IPS DF 19.7 (cell line): Measurements from ENCODE around the gene TMEM181.
"Not testable (repeated sequence)": the region's sequence is repeated elsewhere in the genome, so short reads cannot be mapped to it uniquely, and the experiment has no call there.

Experiments
- DNase-seq: peaks from one replicate; pipeline ENCODE4 v3.0.0-alpha.2; 2013; ENCODE audit warnings: low read depth, low spot score

Gene TMEM181

DNA sequence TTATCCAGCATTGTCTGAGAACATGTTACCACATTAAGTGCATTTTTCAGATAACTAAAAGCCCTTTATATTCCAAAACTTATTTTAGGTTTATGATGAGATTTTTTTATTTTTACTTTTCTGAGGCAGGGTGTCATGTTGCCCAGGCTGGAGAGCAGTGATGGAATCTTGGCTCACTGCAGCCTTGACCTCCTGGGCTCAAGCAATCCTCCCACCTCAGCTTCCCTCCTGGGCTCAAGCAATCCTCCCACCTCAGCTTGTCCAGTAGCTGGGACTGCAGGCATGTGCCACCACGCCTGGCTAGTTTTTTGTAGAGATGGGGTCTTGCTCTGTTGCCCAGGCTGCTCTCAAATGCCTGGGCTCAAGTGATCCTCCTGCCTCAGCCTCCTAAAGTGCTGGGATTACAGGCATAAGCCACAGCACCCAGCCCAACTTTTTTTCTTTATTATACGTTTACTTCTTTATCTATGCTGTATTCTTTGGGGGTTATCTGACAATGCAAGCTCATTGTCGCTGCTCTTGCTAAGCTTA is 78.5 kb downstream of the TMEM181 start:
- no peak for DNase-seq

DNA sequence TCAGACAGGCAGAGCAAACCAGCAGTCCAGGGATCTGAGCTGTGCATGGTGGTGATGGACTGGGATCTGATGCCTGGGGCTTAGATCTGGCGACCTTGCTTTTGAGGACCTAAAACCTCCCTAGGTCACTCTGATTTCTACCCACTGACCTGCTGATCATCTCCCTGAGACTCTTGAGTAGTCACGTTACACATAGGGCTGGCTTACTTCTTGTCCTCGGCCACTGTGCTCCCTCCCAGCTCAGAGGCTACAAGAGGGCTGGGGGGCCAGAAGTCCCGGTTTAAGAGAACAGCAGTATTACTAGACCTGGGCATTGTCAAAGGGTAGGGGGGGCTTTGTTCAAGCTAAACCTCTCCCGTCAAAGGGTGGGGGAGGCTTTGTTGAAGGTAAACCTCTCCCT is 79.2 kb downstream of the TMEM181 start:
- no peak for DNase-seq

DNA sequence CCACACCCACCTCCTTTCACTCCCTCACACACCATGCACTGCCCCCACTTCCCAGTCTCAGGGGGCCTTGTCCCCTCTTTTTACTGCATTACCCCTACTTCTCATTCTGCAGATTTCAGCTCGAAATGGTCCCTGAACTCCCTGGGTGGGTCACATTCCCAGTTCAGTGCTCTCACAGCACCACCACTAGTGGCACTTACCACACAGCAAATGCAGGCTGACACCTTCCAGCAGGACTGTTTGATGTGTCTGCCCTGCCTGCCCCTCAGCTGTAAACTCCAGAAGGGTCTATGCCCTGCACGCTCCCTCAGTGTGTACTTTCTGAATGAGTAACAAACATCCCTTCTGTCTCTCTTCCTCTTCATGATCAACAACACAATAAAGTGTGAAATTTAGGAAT is 80.6 kb downstream of the TMEM181 start:
- no peak for DNase-seq

DNA sequence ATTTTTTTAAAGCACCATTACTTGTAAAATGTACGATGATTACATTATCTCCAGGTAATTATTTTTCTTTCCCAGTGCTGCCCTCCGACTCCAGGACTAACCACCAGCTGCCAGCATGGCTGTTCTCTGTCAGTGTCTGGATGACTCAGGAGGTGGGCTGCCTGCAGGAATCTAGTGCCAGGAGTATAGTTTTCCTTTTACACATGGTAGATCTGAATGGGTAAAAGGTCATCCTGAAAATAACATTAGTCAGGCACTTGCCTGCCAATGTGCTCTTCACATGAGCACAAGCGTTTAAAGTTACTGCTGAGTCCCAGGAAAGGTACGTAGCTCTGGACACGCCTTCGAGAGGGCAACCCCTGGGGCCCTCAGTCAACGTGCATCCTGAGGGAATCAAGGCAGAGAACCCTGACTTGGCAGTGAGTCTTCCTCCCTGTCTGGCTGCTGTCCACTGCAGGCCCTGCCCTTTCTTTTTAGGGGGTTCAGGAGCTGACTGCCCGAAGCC is 82.3 kb downstream of the TMEM181 start:
- no peak for DNase-seq

DNA sequence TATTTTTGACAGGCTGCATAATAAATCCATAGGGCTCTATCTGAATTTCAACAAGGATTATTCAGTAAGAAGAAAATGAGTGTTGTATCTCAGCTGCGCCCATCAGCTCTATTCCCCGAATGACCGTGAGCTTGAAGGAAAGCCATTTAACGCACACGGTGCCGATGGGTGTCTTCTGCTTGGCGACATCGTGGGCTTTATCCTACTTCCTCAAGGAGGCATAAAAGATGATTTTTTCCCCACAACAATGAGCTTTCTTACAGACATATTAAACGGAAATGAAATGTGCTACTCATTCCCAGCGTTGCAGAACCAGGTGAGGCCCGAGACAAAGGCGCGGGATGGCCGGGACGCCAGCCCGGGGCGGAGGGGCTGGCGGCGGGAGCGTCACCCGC is 83.9 kb downstream of the TMEM181 start:
- DNase-seq = no peak

DNA sequence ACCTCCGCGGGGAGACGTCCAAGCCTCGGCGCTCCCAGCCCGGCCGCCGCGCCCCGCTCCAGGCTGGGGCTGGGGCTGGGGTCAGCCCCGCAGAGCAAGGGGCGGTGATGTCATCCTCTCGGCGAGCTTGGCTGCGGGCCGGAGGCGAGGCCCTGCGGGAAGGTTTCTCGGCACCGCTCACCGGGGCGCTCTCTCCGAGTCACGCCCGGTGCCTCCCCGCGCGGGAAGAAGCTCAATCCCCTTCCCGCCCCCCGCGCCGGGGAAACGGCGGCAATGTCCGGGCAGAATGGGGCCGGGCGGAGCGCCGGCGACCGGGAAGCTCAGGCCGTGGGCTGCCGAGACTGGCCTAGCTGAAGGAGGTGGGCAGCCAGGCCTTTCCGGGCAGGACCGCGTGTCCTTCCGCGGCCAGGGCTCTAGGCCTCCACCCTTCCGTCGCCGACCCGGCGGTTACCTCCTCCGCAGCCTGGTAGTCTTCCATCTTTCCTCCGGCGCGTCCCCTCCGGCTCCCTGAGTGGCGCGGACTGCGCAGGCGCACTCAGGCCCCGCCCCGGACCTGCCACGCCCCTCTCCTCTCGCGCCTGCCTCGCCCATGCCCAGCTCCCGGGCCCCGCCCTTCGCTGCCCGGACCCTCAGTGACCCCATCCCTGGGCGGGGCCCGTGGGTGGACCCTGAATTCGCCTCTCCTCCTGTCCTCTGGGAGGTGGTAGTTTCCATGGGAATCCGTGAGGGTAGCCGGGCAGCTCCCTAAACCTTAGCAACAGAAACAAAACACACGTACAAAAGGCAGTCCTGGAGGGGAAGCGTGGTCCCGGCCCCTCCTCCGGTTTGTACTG is 84.6 kb downstream of the TMEM181 start, which contains the start of gene DYNLT1:
Gene DYNLT1, minus strand, starts transcription at position 513 of the 833 bp plus-strand sequence. Its CDS starts 35 bp downstream, at position 478.
- DNase-seq = peak; percentile 65

DNA sequence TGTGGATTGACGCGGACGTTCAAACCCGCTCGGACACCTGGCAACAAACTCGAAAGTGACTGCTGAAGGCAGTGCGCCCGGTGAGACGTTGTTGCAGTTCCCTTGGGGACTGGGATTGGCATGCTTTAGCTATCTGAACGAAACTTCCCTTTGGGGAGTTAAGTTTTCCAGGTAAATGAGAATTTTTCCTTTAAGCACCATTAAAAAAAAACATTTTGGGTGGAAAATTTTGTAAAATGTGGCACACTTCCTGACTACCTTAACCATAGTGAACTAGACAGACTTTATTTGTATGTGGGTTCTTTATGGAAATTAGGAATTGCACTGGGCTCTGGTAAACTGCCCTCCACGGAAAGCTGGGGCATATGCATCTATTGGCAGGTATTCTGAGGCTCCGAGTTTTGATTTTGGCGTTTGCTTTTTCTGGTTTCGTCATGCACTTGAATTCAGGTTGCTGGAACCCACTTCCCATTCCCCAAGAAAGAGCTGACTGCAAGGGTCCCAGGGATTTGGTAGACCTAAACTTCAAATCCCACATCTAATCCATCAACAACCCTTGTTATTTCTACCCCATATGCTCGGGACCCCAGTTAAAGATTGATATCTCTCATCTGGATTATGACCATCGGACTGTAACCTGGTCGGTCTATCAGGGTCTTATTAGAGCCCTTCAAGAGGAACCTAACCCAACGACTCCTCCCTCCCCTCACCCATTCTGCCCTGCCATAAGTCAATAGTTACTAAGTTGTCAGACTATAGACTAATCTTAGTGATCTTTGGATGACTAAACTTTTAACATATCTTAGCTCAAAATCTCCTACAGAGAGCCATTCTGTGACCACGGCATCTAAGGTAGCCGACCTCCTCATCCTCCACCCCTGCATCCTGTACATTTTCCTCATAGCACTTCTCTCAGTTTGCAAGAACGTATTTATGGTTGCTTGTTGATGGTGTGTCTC is 85.5 kb downstream of the TMEM181 start:
- DNase-seq = no peak

DNA sequence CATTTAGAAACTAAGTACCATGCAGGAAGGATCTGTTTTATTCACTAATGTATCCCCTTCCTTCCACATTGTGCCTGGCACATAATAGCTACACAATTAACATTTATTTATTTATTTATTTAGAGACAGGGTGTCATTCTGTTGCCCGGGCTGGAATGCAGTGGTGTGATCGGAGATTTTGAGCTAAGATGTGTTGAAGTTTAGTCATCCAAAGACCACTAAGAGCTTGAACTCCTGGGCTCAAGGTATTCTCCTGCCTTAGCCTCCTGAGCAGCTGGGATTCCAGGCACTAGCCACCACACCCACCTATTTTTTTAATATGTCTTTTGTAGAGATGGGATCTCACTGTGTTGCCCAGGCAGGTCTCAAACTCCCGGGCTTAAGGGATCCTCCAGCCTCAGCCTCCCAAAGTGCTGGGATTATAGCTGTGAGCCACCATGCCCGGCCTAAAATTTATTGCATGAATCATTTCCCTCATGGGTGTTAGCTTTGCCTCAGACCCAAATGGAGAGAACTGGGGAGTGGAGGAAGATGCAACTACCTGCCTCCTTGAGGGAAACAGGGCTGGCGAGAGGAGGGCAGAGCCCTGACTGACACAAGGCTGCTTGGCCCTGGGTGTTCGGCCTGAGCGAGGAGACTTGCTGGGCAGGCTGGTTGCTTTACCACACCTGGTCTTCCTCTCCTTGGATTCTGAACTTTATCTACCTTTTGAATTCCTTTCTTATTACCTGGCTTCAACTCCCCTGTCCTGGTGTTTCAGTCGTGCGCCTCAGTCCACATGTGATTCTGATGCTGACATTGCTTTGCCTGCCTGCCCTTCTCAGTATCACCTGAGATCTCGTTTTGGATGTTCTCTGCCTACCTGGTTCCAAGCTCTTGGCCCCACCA is 86.4 kb downstream of the TMEM181 start:
- DNase-seq = no peak

DNA sequence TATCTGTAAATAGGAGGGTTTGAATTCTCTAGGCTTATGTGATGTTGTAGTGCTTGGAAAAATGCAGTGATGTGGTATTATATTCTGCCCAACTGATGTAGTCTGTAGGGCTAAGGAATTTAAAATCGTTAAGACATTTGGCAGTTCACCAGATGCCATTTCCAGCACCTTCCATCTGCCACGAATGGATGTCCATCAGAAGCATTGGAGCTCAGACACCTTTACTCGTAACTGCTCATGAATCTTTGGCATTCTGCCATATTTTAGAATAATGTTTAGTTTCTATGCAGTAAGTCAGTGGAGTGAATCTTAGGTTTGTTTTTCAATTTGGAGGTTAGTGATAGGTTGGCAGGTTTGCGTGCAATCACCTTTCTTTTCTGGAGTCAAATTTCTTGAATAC is 87.6 kb downstream of the TMEM181 start:
- DNase-seq = no peak

DNA sequence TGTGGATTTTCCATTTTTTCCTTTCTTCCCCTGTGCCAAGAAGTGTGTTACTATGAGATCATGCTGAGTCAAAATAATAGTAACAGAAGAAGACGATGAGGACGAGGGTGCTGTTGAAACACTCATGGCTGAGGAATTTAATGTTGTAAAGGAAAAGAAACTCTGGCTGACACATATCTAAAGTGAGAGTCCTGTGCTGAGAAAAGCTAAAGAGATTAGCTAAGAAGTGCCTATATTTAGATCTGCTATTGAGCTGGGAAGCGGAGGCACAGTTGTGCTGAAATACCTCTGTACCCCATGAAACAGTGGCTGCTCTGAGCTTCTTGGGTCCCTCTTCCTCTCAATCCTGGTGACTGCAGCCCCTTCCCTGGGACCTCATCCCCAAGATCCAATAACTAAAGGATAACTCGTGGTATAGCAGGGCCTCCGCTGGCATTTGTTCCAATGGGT is 88.8 kb downstream of the TMEM181 start:
- no peak for DNase-seq

DNA sequence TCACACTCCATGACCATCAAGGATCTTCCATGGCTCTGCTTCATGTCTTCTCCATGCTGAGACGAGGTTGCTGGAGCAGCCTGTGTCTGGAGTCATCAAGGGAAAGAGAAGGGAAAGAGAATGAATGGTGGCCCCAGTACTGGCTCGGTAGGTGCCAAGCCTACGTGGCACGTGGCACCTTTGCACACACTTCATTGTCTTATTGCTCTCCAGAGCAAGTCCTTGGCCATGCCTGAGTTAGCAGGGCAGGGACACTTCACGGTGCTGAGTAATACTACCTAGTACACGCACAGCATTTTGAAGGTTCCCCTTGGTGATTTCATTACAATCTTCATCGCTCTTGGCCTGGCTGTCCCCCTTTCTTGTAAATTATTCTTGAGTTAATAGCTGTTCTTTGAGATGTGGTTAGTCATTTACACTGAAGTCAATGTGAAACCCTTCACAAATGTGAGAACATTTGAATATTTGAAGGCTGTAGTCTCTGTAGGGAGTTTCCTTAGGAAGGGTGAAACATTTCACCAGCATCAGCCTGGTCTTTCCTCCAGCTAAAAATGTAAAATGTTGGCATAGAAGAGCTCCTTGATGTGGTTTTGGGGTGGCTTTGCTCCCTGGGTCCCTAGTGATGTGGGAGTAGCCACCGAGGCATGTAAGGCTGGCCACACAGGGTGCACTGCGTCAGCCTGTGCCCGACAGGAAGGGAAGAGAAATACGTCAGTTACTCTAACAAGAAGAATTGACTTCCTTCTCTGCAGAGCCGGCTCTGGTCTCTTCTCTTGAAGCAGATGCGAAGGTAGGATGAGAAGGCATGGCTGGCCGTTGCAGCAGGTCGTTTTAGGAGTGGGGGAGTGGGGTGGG is 89.6 kb downstream of the TMEM181 start, which contains the start of gene SYTL3:
Gene SYTL3, plus strand, starts transcription at position 766 of the 855 bp plus-strand sequence. CDS start 13,215 bp downstream, outside the sequence.
- no peak for DNase-seq

DNA sequence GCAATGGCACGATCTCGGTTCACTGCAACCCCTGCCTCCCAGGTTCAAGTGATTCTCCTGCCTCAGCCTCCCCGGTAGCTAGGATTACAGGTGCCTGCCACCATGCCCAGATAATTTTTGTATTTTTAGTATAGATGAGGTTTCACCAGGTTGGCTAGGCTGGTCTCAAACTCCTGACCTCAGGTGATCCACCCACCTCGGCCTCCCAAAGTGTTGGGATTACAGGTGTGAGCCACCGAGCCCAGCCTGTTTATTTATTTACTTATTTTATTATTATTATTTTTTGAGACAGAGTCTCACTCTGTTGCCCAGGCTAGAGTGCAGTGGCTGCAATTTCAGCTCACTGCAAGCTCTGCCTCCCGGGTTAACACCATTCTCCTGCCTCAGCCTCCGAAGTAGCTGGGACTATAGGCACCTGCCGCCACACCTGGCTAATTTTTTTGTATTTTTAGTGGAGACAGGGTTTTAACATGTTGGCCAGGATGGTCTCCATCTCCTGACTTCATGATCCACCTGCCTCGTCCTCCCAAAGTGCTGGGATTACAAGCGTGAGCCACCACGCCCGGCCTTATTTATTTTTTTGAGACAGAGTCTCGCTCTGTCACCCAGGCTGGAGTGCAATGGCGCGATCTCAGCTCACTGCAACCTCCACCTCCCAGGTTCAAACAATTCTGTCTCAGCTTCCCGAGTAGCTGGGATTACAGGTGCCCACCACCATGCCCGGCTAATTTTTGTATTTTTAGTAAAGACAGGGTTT is 92.3 kb downstream of the TMEM181 start:
- DNase-seq = not testable (repeated sequence)

DNA sequence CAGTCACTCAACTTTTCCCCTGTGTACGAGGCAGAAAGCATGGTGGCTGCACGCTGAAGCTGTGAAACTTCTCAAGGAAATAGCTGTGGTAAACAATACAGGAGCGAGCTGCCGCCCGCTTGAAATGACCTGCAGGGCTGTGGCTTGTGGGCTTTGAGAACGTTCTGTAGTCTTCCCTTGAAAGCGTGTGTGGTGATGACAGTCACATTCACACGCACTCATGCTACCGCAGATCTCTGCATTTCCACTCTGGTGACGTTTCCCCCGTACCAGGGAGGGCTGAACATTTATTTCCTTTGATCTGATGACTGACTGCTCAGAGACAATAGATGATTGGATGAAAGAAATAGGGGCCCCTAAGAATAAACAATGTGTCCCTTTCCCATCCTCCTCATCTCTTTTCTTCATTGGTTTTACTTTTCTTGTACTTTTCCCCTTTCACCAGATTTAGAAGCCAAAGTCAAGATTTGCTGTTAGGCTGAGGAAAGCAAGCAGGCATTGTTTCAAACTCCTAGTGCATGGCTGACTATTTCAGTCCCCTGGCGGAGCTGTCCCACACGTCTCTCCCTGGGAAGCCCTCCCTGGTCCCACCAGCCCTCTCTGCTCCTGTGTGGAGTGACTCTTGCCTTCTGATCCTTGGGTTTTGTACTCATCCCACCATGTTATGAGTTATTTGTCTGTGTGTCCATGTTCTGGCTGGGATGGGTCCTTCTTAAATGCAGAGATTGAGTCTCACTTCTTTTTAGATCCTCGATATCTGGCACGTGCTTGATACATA is 93.9 kb downstream of the TMEM181 start:
- no peak for DNase-seq

DNA sequence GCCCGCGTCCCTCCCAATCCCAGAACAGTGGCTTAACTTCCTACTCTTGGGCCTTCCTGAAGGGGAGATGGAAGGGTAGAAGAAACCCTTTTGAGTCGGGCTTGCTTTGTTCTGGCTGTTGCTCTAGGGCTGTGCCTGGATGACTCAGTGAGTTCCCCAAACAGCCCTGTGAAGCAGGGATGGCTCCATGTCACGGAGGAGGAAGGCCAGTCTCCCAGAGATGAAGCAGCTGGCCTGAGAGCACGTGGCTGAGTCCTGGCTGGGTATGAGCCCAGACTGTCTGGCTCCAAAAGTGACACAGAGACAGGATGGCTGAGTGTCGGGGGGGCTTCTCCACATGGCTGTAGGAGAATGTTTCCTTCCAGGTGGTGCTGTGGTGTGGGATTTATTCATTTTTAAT is 94.6 kb downstream of the TMEM181 start:
- no peak for DNase-seq

DNA sequence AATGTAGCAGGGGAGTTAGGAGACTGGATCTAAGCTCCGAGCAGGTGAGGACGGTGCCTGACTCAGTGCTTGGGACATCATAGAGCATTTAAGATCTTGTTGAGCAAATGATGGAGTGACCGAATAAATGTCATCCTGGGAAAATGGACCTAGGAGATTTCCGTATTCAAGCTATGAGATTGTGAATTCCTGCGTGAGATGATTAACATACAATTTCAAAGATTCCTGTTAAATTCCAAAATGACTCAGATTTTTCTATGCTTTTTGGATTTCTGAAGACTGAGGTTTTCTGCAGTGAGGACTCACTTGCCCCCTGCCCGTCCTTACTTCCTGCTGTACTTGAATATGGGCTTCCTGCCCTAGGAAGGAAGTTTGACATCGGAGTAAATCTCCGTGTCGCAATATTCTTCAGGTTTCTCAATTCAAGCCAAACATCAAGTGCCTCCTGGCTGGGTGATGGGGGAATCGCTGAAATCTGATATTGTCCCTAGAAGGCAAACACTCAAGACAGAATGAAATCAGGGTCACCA is 95.1 kb downstream of the TMEM181 start:
- no peak for DNase-seq

DNA sequence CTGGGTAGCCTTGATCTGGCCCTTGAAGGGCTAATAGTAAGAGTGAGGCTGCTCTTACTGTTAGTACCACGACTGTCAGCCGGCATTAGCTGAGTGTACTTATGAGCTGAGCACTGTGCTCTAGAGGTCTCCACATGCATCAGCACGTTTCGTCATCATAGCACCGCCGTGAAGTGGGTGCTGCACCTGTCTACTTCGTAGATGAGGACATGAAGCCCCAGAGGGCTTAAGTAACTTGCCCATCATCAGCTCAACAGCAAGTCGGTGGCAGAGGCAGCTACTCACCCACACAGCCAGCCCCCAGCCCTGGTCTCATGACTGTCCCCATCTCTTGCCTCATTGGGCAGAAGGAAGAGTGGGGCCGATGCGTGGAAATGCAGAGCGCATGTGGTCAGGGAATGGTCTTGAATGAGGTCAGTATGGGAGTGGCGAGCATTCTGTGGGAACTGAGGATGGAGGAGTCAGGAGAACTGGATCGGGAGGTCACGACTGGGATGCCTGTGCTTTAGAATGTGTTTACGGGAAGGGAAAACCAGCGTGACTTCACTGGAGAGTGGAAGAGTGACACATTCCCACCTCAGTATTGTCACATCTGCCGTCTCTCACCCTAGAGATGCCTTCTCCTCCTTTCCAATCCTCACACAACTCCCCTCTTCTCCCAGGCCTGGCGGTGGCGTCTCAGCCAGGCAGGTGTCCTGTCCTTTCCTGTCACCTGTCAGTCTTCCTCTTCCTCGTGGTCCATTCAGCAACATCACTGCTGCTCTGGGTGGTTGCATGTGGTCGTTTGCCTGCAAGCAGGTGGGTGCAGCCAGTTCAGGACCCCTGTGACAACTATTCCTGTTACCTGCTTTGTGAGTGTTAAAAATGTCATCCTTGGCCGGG is 95.9 kb downstream of the TMEM181 start:
- DNase-seq = no peak

DNA sequence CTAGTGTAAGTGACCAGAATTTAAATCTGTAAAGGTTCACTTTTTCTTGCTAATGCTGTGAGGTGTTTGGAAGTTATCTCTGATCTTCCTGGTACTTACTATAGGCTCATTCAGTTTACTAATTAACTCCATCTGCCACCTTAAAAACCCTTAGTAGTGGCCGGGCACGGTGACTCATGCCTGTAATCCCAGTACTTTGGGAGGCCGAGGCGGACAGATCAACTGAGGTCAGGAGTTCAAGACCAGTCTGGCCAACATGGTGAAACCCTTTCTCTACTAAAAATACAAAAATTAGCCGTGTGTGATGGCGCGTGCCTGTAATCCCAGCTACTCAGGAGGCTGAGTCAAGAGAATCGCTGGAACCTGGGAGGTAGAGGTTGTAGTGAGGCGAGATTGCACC is 97.1 kb downstream of the TMEM181 start:
- not testable (repeated sequence) for DNase-seq
